ENCODE measurements around the gene ADAM22.

DNA sequence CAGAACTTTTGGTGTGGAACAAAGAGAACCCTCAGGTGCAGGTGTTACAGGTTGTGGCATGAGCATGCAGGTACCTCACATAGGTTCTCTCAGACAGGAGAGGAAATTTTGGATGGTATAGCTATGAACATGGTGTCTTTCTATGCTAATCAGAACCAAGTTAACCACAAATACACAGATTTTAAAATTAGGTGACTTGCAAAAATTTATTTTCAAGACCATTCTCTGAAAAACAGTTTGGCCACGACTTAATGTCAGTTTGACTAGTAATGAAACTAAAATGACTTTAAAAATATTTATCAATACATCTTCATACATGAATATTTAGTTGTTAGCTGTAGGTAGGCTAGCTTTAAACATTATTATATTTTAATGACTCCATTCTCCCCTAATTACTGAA, 156.2 kb downstream of the ADAM22 start:
- TF ChIP-seq BCL11A (tag by site-specific recombination; IDR thresholded peaks at IDR 0.05; ENCODE audit: low read depth) (no peak), TCF7L2 (IDR thresholded peaks at IDR 0.05; ENCODE audit: borderline replicate concordance, low read depth, low read length) (no peak), ZNF530 (tag by site-specific recombination; IDR thresholded peaks at IDR 0.05; ENCODE audit: low read depth) (no peak), ZNF138 (tag by site-specific recombination; IDR thresholded peaks at IDR 0.05; ENCODE audit: borderline replicate concordance) (no peak), ZNF184 (tag by site-specific recombination; IDR thresholded peaks at IDR 0.05) (no peak), YY1 (tag by site-specific recombination; IDR thresholded peaks at IDR 0.05) (no peak), ZNF202 (tag by site-specific recombination; IDR thresholded peaks at IDR 0.05; ENCODE audit: borderline replicate concordance) (no peak), ZNF23 (tag by site-specific recombination; IDR thresholded peaks at IDR 0.05; ENCODE audit: borderline replicate concordance) (no peak)
- TF ChIP-seq, protein P1, sequence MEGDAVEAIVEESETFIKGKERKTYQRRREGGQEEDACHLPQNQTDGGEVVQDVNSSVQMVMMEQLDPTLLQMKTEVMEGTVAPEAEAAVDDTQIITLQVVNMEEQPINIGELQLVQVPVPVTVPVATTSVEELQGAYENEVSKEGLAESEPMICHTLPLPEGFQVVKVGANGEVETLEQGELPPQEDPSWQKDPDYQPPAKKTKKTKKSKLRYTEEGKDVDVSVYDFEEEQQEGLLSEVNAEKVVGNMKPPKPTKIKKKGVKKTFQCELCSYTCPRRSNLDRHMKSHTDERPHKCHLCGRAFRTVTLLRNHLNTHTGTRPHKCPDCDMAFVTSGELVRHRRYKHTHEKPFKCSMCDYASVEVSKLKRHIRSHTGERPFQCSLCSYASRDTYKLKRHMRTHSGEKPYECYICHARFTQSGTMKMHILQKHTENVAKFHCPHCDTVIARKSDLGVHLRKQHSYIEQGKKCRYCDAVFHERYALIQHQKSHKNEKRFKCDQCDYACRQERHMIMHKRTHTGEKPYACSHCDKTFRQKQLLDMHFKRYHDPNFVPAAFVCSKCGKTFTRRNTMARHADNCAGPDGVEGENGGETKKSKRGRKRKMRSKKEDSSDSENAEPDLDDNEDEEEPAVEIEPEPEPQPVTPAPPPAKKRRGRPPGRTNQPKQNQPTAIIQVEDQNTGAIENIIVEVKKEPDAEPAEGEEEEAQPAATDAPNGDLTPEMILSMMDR (tag by site-specific recombination; IDR thresholded peaks at IDR 0.05): no peak

Measured in HEK293 (cell line).